Effector CD8-positive, alpha-beta T cell (primary cell): ENCODE data around the gene SIVA1.

Experiments
- DNase-seq: peaks from one replicate; lab custom pipeline; 2025; lab: John Stamatoyannopoulos, UW

The SIVA1 gene

GRCh38 chr14:104751539-104752422 is 1.2 kb upstream of the SIVA1 start:
- peak; percentile 39 for DNase-seq

- DNase-seq = no peak
Observed at GRCh38 chr14:104752423-104752734, 568 bp upstream of the SIVA1 start.

- no peak for DNase-seq
Observed at GRCh38 chr14:104753528-104754212, 723 bp downstream of the SIVA1 start.

- DNase-seq = no peak
Observed at GRCh38 chr14:104754213-104754851, 1.4 kb downstream of the SIVA1 start.

- DNase-seq = no peak
Observed at GRCh38 chr14:104755621-104756020, 2.7 kb downstream of the SIVA1 start.

- no peak for DNase-seq
Observed at GRCh38 chr14:104756477-104757237, 3.7 kb downstream of the SIVA1 start.

- DNase-seq = no peak
Observed at GRCh38 chr14:104757238-104757585, 4.3 kb downstream of the SIVA1 start.

- DNase-seq = no peak
Observed at GRCh38 chr14:104757681-104758392, 4.9 kb downstream of the SIVA1 start.

GRCh38 chr14:104758981-104759969 is 6.3 kb downstream of the SIVA1 start:
- no peak for DNase-seq

GRCh38 chr14:104765517-104765916 is 12.6 kb downstream of the SIVA1 start:
- no peak for DNase-seq

GRCh38 chr14:104766256-104766862 is 13.4 kb downstream of the SIVA1 start:
- DNase-seq = no peak

- DNase-seq = no peak
Observed at GRCh38 chr14:104766863-104767633, 14.1 kb downstream of the SIVA1 start.

GRCh38 chr14:104767634-104767918 is 14.6 kb downstream of the SIVA1 start:
- no peak for DNase-seq

- DNase-seq = peak; percentile 86
Observed at GRCh38 chr14:104768437-104769323, 15.7 kb downstream of the SIVA1 start.

GRCh38 chr14:104769324-104770071 is 16.6 kb downstream of the SIVA1 start:
- no peak for DNase-seq

- no peak for DNase-seq
Observed at GRCh38 chr14:104770072-104770579, 17.2 kb downstream of the SIVA1 start.

GRCh38 chr14:104770851-104771272 is 17.9 kb downstream of the SIVA1 start:
- no peak for DNase-seq
